GM19438 (cell line): ENCODE results near the gene PRDM11.
"Not testable (repeated sequence)": the region's sequence is repeated elsewhere in the genome, so short reads cannot be mapped to it uniquely, and the experiment has no call there.

Source experiments
- ATAC-seq: cut with Tn5 transposase; IDR thresholded peaks from one replicate; pipeline ENCODE4 v1.9.1; 2021; ENCODE audit warnings: low read depth; ENCODE audit not compliant: unreplicated experiment

Gene PRDM11

GRCh38 chr11:45146072-45147016 is at the start of gene PRDM11:
Gene PRDM11, plus strand, starts transcription at chr11:45146639. Its CDS starts 35,128 bp downstream, at chr11:45181767.
- peak; percentile 33 for ATAC-seq

DNA sequence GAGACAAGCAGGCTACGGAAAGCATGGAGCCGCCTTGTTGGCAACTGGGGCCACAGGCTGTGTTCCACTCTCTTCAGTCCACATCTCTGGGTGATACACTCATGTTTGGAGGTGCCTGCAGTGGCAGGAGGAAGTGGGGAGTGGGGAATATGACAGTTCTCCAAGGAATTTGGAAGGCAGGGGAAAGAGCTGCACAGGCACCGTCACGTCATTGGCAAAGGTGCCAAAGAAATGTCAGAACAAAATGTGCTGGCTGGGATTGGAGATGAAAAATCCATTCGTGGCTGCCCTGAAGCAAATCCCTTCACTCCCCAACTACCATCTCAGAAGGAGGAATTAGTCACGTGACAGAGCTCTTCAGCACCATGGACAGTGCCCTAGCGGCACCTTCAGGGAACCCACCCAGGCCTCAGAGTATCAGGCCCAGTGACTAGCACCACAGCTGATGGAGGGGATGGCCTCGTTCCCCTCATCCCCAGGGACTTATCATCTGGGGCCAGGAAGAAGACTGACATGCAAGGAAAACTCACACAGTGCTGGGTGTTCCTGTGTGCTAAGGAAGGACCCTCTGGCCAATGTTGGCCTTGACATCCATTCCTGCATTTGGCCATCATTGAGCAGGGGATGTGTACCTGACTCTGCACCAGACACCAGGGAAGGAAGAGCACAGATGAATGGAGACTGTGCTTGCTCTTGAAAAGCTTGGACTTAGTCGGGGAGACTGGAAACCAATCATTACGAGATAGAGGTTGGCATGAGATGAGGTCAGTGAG is 48.5 kb upstream of the PRDM11 start:
- ATAC-seq: no peak

DNA sequence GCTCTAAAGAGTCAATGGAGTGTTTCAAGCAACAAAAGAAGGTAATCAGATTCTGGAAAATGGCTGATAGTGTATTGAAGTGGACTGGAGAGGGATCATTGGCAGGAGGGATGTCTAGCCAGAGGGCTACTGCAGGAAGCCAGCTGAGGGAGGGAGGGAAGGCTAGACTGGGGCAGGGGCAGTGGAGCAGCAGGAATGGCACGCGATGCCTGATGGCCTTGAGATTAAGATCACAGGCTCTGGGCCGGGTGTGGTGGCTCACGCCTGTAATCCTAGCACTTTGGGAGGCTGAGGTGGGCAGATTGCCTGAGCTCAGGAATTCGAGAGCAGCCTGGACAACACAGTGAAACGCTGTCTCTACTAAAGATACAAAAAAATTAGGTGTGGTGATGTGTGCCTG is 47.5 kb upstream of the PRDM11 start:
- no peak for ATAC-seq

DNA sequence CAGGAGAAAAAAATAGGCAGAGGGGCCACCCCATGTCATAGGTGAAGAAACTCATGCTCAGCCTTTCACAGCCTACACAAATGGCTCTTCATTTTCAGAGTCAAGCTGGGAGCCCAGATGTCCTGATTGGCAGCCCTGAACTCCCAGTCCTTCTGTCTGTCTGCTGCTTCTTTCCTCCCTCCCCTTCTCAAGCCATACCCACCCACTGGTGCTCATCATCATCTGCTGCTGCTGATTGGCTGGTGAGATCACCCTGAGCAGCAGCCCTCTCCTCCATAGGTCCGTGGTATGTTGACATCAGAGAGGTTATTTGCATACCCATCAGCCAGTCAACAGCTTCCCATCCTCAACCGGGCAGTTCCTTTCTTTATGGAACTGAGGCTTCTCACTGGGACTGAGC is 46.1 kb upstream of the PRDM11 start:
- ATAC-seq: no peak

DNA sequence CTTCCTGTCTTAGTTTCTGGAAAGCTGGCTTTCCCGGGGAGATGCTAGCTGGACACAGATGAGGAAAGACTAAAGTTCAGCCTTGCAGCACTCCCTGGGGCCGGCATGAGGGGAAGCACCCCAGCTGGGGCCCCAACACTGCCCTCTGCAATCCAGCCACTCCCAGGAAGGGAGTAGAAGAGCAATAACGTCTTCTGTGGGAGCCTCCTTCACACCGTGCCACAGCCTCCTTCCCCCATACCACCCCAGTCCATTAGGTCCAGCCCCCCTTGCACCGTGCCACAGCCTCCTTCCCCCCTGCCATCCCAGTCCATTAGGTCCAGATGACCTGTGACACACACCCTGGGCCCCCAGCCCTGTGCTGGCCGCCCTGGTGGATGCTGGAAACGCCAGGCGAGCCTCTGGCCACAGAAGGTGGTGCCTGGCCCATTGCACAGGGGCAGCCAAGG is 44.1 kb upstream of the PRDM11 start:
- ATAC-seq: no peak

DNA sequence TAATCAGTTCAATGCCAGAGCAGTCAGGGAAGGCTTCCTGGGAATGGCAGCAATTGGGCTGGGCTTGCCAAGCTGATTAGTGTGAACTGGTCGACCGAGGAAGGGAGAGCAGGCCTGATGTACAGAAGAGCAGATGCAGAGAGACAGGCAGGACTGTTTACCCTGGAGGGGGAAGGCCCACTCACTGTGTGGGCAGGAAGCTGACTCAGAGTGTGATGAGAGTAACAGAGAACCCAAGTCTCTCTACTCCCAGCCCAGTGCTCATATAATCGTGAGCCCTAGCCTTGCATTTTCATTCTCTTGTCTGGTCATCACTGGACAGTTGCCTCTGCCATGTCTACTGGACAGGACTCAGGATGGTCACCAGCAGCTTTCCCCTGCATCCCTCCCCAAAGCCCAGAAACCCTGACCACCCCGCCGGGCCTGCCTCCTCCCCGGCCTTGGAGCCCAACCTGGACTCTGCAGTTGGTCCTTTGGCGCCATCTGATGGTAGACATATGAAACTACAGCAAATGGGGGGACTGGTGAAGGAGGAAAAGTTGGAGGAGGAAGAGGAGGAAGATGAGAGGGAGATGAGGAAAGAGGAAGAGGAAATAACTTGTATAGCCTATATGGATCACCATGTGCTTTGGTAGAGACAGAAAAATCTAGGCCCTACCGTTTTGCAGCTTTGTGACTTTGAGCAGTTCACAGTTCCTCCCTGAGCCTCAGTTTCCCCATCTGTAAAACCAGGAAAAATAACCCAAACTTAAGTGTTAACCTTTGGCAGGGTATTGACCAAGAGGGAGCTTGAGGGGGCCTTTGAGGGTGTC is 43.4 kb upstream of the PRDM11 start:
- no peak for ATAC-seq

- no peak for ATAC-seq
Observed at GRCh38 chr11:45104006-45104789, 42.2 kb upstream of the PRDM11 start.

- no peak for ATAC-seq
Observed at GRCh38 chr11:45104790-45105084, 41.7 kb upstream of the PRDM11 start.

GRCh38 chr11:45105233-45105983 is 41.0 kb upstream of the PRDM11 start:
- ATAC-seq: no peak

DNA sequence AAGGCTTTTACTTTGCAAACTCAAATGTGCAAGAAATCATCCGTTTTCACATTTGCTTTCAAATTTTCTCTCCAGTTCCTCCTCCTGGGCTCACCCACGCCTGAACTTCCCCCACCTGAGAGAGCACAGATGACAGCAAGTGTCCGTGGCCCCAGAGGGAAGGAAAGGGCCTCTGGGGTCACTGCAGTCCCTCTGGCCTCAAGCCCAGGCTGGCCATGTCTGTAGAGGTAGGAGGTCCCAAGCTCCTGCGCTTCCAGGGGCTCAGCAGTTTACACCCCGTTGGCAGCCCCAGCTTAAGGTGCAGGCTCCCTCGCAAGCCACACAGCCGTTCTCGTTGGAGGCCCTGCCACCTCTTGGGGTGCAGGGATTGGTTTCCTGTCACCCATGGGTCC is 40.5 kb upstream of the PRDM11 start:
- no peak for ATAC-seq

GRCh38 chr11:45106440-45106839 is 40.0 kb upstream of the PRDM11 start:
- no peak for ATAC-seq

GRCh38 chr11:45107029-45107428 is 39.4 kb upstream of the PRDM11 start:
- ATAC-seq: no peak

DNA sequence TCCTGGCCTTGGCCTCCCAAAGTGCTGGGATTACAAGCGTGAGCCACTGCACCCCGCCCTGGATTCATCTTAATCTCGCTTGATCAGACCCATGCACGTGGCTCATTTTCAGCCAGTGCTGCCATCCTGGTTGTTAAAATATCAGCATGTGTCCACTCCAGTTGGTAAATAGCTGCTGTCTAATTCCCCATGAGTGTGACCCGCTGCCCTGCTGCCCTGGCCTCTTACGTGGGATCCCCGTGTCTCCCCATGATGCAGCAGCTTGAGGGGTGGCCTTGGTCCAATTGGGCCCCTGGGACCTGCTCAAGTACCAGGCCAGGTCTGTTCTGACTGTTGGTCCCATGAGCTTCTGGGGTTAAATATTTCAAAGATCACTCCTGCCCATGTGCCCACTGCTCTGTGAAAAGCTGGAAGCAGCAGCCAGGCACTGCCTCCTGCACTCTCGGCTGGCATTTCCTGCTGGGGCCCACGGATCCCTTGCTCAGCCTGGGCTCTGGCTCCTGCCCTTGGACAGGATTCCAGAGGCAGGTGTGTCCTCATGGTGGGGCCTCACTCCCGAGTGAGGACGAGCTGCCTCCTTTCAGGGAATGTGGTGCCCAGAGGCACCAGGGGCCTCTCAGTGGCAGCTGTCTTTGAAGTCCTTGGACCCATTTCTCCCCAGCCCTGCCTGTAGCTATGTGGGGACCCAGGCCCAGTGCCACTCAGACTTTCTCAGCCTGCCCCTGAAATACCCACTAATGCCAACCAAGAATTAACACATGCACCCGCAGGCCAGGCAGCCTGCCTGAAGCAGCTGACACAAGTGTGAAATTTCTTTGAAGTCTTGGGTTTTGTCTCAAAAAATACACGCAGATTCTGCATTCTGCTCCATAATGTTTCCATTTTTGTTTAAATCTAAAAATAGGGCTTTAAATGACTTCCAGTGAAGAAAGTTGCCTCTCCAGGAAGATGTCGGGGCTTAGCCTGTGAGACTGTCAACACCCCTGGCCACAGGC is 38.1 kb upstream of the PRDM11 start:
- ATAC-seq: no peak

- ATAC-seq: no peak
Observed at GRCh38 chr11:45109400-45109799, 37.0 kb upstream of the PRDM11 start.

DNA sequence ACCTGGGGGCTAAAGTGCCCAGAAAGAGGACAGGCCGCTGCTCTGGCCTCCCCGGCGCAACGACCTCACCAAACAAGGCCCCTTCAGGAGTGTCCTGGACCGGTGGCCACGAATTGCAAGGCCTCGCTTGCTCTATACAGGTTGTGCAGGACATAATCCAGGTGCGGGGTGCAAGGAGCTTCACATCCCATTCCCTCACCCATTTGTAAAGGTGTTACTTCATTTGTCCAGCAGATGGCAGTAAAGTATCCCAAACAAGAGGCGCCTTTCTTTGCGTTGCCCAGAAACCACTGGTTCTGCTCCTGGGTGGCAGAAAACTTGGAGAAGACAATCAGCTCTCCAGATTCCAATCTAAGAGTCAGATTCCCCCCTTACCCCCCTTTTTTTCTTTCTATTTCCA is 35.9 kb upstream of the PRDM11 start:
- no peak for ATAC-seq

DNA sequence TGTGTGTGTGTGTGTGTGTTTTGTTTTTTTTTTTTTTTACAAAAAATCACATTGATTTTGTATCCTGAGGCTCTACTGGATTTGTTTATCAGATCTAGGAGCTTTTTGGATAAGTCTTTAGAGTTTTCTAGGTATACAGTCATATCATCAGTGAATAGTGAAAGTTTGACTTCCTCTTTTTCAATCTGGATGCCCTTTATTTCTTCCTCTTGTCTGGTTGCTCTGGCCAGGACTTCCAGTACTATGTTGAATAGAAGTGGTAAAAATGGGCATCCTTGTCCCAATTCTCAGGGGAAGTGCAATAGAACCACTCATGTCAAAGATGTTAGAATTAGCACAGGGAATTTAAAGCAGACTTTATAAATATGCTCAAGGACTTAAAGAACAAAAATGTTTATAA is 32.6 kb upstream of the PRDM11 start:
- no peak for ATAC-seq

DNA sequence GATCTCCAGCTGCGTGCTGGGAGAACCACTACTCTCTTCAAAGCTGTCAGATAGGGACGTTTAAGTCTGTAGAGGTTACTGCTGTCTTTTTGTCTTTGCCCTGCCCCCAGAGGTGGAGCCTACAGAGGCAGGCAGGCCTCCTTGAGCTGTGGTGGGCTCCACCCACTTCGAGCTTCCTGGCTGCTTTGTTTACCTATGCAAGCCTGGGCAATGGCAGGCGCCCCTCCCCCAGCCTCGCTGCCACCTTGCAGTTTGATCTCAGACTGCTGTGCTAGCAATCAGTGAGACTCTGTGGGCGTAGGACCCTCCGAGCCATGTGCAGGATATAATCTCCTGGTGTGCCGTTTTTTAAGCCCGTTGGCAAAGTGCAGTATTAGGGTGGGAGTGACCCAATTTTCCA is 18.6 kb upstream of the PRDM11 start:
- not testable (repeated sequence) for ATAC-seq

- ATAC-seq: no peak
Observed at GRCh38 chr11:45133878-45134277, 12.6 kb upstream of the PRDM11 start.
